ENCODE data around the gene CCP110.
"Not testable (repeated sequence)": the region's sequence is repeated elsewhere in the genome, so short reads cannot be mapped to it uniquely, and the experiment has no call there.

CCP110 gene

DNA sequence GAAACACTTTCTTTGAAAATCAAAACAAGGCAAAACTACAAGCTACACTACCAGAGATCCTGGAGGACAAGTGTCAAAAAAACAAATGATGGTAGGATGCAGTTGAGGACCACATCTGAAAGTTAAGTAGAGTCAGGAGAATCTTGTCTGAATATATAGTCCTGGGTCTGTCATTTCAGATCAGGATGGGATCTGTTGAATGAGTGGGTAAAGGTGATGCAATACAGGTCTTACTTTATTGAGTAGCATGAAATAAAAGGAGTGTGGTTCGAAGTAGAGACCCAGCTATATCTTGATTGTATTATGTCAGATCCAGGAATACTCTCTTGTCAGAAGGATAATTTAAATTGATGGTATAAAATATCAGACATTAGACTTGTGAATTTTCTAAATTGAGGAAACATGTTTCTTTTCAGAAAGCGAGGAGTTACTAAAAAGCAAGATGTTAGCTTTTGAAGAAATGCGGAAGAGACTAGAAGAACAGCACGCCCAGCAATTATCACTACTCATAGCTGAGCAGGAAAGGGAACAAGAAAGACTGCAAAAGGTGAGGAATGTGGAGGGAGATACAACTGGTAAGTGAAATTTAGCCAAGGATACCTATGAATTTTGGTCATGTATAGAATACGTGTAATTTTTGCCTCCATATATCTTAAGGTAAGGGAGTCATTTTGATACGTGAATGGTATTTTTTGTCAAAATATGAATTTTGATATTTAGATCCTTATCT lies 16.7 kb downstream of the CCP110 start:
- no peak for DNase-seq (ENCODE audit: low read depth)
- TF ChIP-seq, protein P1, sequence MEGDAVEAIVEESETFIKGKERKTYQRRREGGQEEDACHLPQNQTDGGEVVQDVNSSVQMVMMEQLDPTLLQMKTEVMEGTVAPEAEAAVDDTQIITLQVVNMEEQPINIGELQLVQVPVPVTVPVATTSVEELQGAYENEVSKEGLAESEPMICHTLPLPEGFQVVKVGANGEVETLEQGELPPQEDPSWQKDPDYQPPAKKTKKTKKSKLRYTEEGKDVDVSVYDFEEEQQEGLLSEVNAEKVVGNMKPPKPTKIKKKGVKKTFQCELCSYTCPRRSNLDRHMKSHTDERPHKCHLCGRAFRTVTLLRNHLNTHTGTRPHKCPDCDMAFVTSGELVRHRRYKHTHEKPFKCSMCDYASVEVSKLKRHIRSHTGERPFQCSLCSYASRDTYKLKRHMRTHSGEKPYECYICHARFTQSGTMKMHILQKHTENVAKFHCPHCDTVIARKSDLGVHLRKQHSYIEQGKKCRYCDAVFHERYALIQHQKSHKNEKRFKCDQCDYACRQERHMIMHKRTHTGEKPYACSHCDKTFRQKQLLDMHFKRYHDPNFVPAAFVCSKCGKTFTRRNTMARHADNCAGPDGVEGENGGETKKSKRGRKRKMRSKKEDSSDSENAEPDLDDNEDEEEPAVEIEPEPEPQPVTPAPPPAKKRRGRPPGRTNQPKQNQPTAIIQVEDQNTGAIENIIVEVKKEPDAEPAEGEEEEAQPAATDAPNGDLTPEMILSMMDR (conservative IDR thresholded peaks at IDR 0.05; ENCODE audit: control insufficient read depth, insufficient read depth, low read depth, low read length), result no peak
- no peak overlapping the region for H3K4me3 ChIP-seq (ENCODE audit: control insufficient read depth, low read depth, low read length)

DNA sequence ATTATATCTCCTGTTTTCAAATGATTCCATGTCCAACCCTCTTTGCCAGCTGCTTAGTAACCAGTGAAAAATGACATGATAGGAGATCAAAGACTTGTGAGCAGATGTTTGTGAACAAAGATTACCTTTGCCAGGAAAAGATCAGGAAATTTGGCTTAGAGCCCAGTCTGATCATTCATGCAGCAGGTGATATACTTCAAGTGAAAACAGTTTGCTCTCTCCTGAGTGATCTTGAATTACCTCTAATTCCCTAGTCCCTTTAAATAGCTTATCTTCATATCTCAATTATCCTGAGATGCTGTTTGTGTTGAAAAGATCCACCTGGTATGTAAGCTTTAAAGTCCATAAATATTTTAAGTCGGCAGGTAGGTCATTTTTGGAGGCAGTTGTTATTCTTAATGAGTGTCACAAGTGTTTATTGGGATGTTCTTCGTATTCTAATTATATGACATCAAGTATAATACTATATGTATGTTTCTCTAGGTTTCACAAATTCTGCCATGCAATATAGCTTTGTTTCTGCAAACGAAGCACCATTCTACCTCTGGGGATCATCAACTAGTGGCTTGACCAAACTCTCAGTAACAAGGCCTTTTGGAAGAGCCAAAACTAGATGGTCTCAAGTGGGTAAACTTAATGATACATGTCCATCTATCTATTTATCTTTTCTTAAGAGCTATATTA lies 18.5 kb downstream of the CCP110 start:
- TF ChIP-seq, protein P1 (conservative IDR thresholded peaks at IDR 0.05; ENCODE audit: control insufficient read depth, insufficient read depth, low read depth, low read length), result no peak
- no peak overlapping the region for H3K4me3 ChIP-seq (ENCODE audit: control insufficient read depth, low read depth, low read length)
- no peak for DNase-seq (ENCODE audit: low read depth)

DNA sequence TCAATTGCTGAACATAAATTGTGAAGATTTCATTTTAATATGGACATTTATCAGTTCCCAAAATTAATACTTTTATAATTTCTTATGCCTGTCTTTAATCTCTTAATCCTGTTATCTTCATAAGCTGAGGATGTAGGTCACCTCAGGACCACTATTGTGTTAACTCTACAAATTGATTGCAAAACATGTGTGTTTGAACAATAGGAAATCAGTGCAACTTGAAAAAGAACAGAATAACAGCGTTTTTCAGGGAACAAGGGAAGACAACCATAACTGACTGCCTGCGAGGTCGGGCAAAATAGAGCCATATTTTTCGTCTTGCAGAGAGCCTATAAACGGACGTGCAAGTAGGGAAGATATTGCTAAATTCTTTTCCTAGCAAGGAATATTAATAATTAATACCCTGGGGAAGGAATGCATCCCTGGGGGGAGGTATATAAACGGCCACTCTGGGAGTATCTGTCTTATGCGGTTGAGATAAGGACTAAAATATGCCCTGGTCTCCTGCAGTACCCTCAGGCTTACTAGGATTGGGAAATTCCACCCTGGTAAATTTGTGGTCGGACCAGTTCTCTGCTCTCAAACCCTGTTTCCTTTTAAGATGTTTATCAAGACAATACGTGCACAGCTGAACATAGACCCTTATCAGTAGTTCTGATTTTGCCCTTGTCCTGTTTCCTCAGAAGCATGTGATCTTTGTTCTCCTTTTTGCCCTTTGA lies 19.7 kb downstream of the CCP110 start:
- not testable (repeated sequence) for DNase-seq (ENCODE audit: low read depth); H3K4me3 ChIP-seq (ENCODE audit: control insufficient read depth, low read depth, low read length)

DNA sequence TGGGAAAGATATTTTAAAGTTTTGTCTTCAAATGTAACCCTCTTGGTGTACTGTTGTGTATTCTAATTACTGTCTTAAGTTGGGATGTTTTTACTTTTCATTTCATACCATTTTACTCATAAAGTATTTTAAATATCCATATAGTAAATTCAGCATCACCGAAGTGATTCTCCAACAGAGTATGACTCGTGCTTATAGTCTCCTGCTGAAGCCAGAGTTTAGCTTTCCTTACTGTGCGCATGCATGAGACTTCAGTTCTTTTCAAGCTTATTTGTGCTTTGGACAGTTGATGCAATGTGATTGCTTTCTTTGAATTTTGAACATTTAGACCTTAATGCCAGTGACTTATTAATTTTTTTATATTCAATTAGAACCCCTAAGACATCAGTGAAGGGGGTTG lies 24.4 kb downstream of the CCP110 start:
- no peak for DNase-seq (ENCODE audit: low read depth)
- H3K4me3 ChIP-seq (ENCODE audit: control insufficient read depth, low read depth, low read length), result no peak overlapping the region
- TF ChIP-seq, protein P1 (conservative IDR thresholded peaks at IDR 0.05; ENCODE audit: control insufficient read depth, insufficient read depth, low read depth, low read length), result no peak

DNA sequence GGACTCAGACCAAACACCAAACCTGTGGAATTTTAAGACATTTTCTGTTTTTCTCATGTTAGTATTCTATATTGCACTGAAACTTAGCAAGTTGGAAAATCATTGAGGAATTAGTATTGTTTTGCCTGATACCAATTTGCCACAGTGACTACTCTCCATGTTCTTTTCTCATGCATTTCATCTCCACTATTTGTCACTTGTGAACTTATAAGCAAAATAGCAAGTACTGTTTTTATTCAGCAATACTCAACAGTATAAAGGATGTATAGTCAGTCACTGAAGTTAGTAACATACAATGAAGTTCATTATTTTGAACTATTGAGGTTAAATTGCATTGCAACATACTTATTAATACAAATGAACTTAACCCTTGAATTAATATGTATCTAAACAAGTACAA lies 25.9 kb downstream of the CCP110 start:
- H3K4me3 ChIP-seq (ENCODE audit: control insufficient read depth, low read depth, low read length), result no peak overlapping the region
- DNase-seq (ENCODE audit: low read depth), result no peak
- TF ChIP-seq, protein P1 (conservative IDR thresholded peaks at IDR 0.05; ENCODE audit: control insufficient read depth, insufficient read depth, low read depth, low read length), result no peak

DNA sequence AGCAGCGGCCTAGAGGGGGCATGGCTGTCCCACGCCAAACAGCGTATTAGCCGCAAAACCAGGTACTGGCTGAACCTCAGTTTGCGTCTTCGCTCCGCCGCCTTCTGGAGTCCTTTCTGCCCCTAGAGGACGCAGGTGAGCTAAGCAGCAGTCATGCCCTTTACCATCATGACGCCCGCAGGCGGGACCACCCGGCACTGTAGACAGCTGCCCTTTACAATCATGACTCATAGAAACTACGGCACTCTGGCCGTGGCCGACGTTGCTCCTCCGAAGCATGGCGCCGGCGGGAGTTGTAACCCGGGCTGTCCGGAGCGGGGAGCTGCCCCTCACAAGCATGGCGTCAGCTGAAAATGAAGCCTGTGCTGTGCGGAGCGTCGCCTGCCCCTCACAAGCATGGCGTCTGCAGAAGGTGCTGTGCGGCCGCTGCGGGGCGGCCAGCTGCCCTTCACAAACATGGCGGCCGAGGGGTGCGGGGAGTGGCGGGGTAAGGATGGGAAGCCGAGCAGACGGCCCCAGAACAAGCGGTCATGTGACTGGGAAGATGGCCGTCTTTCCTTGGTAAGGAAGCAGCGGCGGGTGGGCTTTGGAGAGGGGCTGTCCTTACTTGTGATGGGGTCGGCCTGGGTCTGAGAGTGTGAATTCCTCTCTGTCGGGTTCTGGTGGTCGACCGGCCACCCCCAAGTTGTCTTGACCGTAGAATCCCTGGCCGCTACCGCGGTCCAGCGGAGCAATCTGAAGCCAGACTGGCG lies 31.6 kb downstream of the CCP110 start, which contains the start of gene VPS35L:
Gene VPS35L (plus strand): TSS at position 518 of the 752 bp plus-strand sequence. CDS start 27 bp downstream, at position 545.
- peak within 1 kb of the TSS; percentile 94 for H3K4me3 ChIP-seq (ENCODE audit: control insufficient read depth, low read depth, low read length)
- TF ChIP-seq, protein P1 (conservative IDR thresholded peaks at IDR 0.05; ENCODE audit: control insufficient read depth, insufficient read depth, low read depth, low read length), result peak; percentile 70
- peak; percentile 98 for DNase-seq (ENCODE audit: low read depth)

Measured in fibroblast of mammary gland (primary cell).